PC-3 (cell line): ENCODE measurements around the gene WDR59. TPM values are rescaled to one million over a fixed set of nuclear protein-coding genes. Genes with fewer than 3 reads are reported as not detected.

Experiments used
- ATAC-seq: fragments of 200-7000 bp; cut with Tn5 transposase; 2 replicates; pipeline ENCODE4 v1.9.1; 2020; ENCODE audit warnings: mild to moderate bottlenecking, moderate library complexity
- BruUV-seq: library from RNA; stranded (reverse); fragments of 400-500 nt; replicated peaks from 2 replicates; lab custom pipeline; 2021; lab: Mats Ljungman, UMichigan
- CTCF ChIA-PET: fragments of 300-600 bp; sonication (Branson Sonifier 250); formaldehyde crosslinking; loops from one replicate; lab custom pipeline; 2022; ENCODE audit warnings: antibody characterized with exemption; lab: Charles Lee
- POLR2A ChIA-PET: fragments of 300-600 bp; sonication (Branson Sonifier 250); formaldehyde crosslinking; loops from one replicate; lab custom pipeline; 2022; ENCODE audit warnings: antibody characterized with exemption; ENCODE audit not compliant: unreplicated experiment; lab: Charles Lee
- DNase-seq: peaks from one replicate; pipeline ENCODE4 v3.0.0-alpha.2; 2015
- H2AFZ ChIP-seq: fragments of 300-600 bp; sonication (generic); 2 replicates; pipeline ENCODE4 v1.6.0; 2016; ENCODE audit warnings: antibody characterized with exemption, low read length
- H3F3A ChIP-seq: fragments of 300-600 bp; sonication (generic); one replicate; pipeline ENCODE4 v1.6.0; 2017; ENCODE audit warnings: antibody characterized with exemption, low read length, control low read depth, mild to moderate bottlenecking; ENCODE audit not compliant: unreplicated experiment
- H3K27ac ChIP-seq: fragments of 300-600 bp; sonication (generic); 2 replicates; pipeline ENCODE4 v1.5.1; 2016; ENCODE audit warnings: mild to moderate bottlenecking, low read length
- H3K27me3 ChIP-seq: fragments of 300-600 bp; sonication (generic); 2 replicates; pipeline ENCODE4 v1.6.1; 2016; ENCODE audit warnings: low read length, mixed read lengths
- H3K36me3 ChIP-seq: fragments of 300-600 bp; sonication (generic); 2 replicates; pipeline ENCODE4 v1.6.1; 2016; ENCODE audit warnings: low read depth, mixed run types, low read length, mixed read lengths
- H3K4me1 ChIP-seq: fragments of 300-600 bp; sonication (generic); 2 replicates; pipeline ENCODE4 v1.5.1; 2016; ENCODE audit warnings: low read length; ENCODE audit not compliant: insufficient read depth
- H3K4me2 ChIP-seq: fragments of 300-600 bp; sonication (generic); 2 replicates; pipeline ENCODE4 v1.6.0; 2016; ENCODE audit warnings: low read length
- H3K4me3 ChIP-seq: fragments of 300-600 bp; sonication (generic); 2 replicates; pipeline ENCODE4 v1.5.1; 2016; ENCODE audit warnings: mild to moderate bottlenecking, low read length, mixed read lengths
- H3K79me2 ChIP-seq: fragments of 300-600 bp; sonication (generic); 2 replicates; pipeline ENCODE4 v1.6.1; 2017; ENCODE audit warnings: low read length, mixed read lengths
- H3K9ac ChIP-seq: fragments of 300-600 bp; sonication (generic); 2 replicates; pipeline ENCODE4 v1.6.0; 2016; ENCODE audit warnings: mild to moderate bottlenecking, low read length
- H3K9me2 ChIP-seq: fragments of 300-600 bp; sonication (generic); replicated peaks from 2 replicates; pipeline ENCODE4 v1.6.1; 2016; ENCODE audit warnings: mixed run types, low read length, mixed read lengths
- H3K9me3 ChIP-seq: fragments of 300-600 bp; sonication (generic); 2 replicates; pipeline ENCODE4 v1.6.1; 2016; ENCODE audit warnings: low read length, mixed read lengths
- H4K20me1 ChIP-seq: fragments of 300-600 bp; sonication (generic); 2 replicates; pipeline ENCODE4 v1.6.1; 2016; ENCODE audit warnings: low read length, mixed read lengths
- CTCF ChIP-seq: fragments of 300-600 bp; sonication (generic); conservative IDR thresholded peaks from 2 replicates; pipeline ENCODE4 v1.5.1; 2017; ENCODE audit warnings: antibody characterized with exemption, low read depth, mild to moderate bottlenecking, low read length
- EZH2 ChIP-seq: fragments of 300-600 bp; sonication (generic); IDR thresholded peaks from one replicate; pipeline ENCODE4 v1.6.1; 2017; ENCODE audit warnings: antibody characterized with exemption, mild to moderate bottlenecking, low read length; ENCODE audit not compliant: unreplicated experiment
- EZH2phosphoT487 ChIP-seq: fragments of 300-600 bp; sonication (generic); IDR thresholded peaks from 2 replicates; pipeline ENCODE4 v1.6.1; 2018; ENCODE audit warnings: mild to moderate bottlenecking, antibody characterized with exemption, low read length, borderline replicate concordance
- intact Hi-C: fragments of 100-400 bp; cut with micrococcal nuclease; formaldehyde crosslinking; loops from 2 replicates; pipeline ENCODE4 v1.9.0; 2023
- total RNA-seq: library from RNA; depleted of rRNA; stranded (reverse); fragments of >200 nt; gene quantifications from 2 replicates; pipeline ENCODE4 v1.2.3, GENCODE V29; 2014

WDR59 gene
- total RNA-seq, 1 experiment from 2014 or later, result 11.8 TPM

- H3K36me3 ChIP-seq, result no peaks in the 10 kb centered on the region
- DNase-seq (no peak), ATAC-seq (no peak)
- no peak overlapping the region for H3K4me2 ChIP-seq
- H3K27ac ChIP-seq, result no peak overlapping the region
- intact Hi-C loops, result loop anchor here (5.0 kb wide), 1 partner anchor 57 kb away; no protein-coding TSS in a partner anchor
- no peak overlapping the region for H2AFZ ChIP-seq
- H3K27me3 ChIP-seq, result no peaks in the 10 kb centered on the region
- H3K4me1 ChIP-seq, result peaks cover 24% of the 10 kb centered on the region
- no peaks in the 10 kb centered on the region for H3K9me2 ChIP-seq
- POLR2A ChIA-PET, result no interaction called here
- H3K79me2 ChIP-seq, result peaks cover 99% of the 10 kb centered on the region
- CTCF ChIA-PET, result no interaction called here
- no peaks in the 10 kb centered on the region for H3F3A ChIP-seq
- TF ChIP-seq CTCF, result no peak
- TF ChIP-seq EZH2phosphoT487, result no peak
- TF ChIP-seq EZH2, result no peak
- no peak overlapping the region for H3K4me3 ChIP-seq
- H3K9me3 ChIP-seq, result no peaks in the 10 kb centered on the region
- BruUV-seq, result no TSS peak
- H3K9ac ChIP-seq, result no peak overlapping the region
- peaks cover 17% of the 10 kb centered on the region for H4K20me1 ChIP-seq
These were observed 25.5 kb upstream of the WDR59 start for GRCh38 chr16:75010427-75010826.

- DNase-seq (no peak), ATAC-seq (no peak)
- H3K36me3 ChIP-seq, result no peaks in the 10 kb centered on the region
- no peak overlapping the region for H3K27ac ChIP-seq
- H3K4me2 ChIP-seq, result no peak overlapping the region
- no peaks in the 10 kb centered on the region for H3K27me3 ChIP-seq
- H3F3A ChIP-seq, result no peaks in the 10 kb centered on the region
- H4K20me1 ChIP-seq, result peaks cover 21% of the 10 kb centered on the region; the same call in 1 of the 2 replicates
- no peaks in the 10 kb centered on the region for H3K9me3 ChIP-seq
- no peaks in the 10 kb centered on the region for H3K9me2 ChIP-seq
- CTCF ChIA-PET, result no interaction called here
- H3K4me3 ChIP-seq, result no peak overlapping the region
- intact Hi-C loops, result no loop called here
- POLR2A ChIA-PET, result no interaction called here
- H3K4me1 ChIP-seq, result peaks cover 32% of the 10 kb centered on the region
- TF ChIP-seq EZH2, result no peak
- no peak for TF ChIP-seq CTCF
- TF ChIP-seq EZH2phosphoT487, result no peak
- peaks cover 99% of the 10 kb centered on the region for H3K79me2 ChIP-seq
- H3K9ac ChIP-seq, result no peak overlapping the region
- H2AFZ ChIP-seq, result no peak overlapping the region
- no TSS peak for BruUV-seq
These were observed 22.5 kb upstream of the WDR59 start for GRCh38 chr16:75007443-75007842.

GRCh38 chr16:75005697-75006096 is 20.8 kb upstream of the WDR59 start:
- no peak overlapping the region for H3K4me3 ChIP-seq
- H3K9ac ChIP-seq, result no peak overlapping the region
- no peak overlapping the region for H3K4me2 ChIP-seq
- peaks cover 38% of the 10 kb centered on the region for H4K20me1 ChIP-seq
- no TSS peak for BruUV-seq
- no peaks in the 10 kb centered on the region for H3F3A ChIP-seq
- ChIA-PET POLR2A (no interaction called here), CTCF (no interaction called here)
- no peak overlapping the region for H2AFZ ChIP-seq
- H3K4me1 ChIP-seq, result peaks cover 32% of the 10 kb centered on the region
- no peaks in the 10 kb centered on the region for H3K9me2 ChIP-seq
- TF ChIP-seq EZH2 (no peak), CTCF (no peak), EZH2phosphoT487 (no peak)
- no peaks in the 10 kb centered on the region for H3K9me3 ChIP-seq
- intact Hi-C loops, result no loop called here
- no peak for DNase-seq
- ATAC-seq, result no peak
- H3K36me3 ChIP-seq, result no peaks in the 10 kb centered on the region
- H3K27me3 ChIP-seq, result no peaks in the 10 kb centered on the region
- H3K27ac ChIP-seq, result no peak overlapping the region
- H3K79me2 ChIP-seq, result peaks cover 100% of the 10 kb centered on the region
